Measurements from ENCODE around the gene OAS3.
"Not testable (repeated sequence)": the region's sequence is repeated elsewhere in the genome, so short reads cannot be mapped to it uniquely, and the experiment has no call there.

The OAS3 gene

GRCh38 chr12:112906712-112907414 lies 31.4 kb upstream of the OAS3 start, which contains the start of gene OAS1:
Gene OAS1, plus strand, starts transcription at chr12:112906962. Its CDS starts 78 bp downstream, at chr12:112907040.
- peak within 1 kb of the TSS; percentile 93 for H3K4me3 ChIP-seq (ENCODE audit: low read depth, low read length)
- H3K27ac ChIP-seq (ENCODE audit: low read depth, low read length) = peak within 1 kb of the TSS; percentile 82
- H2AFZ ChIP-seq (ENCODE audit: low read length, unreplicated experiment) = no peak within 1 kb of the TSS
- peaks cover 41% of the 10 kb centered on the region for H3K36me3 ChIP-seq (ENCODE audit: insufficient read depth, low read length)
- H3K79me2 ChIP-seq (ENCODE audit: control insufficient read depth, insufficient read depth, low read length, unreplicated experiment) = peaks cover 50% of the 10 kb centered on the region
- peaks cover 56% of the 10 kb centered on the region for H3K4me1 ChIP-seq (ENCODE audit: control insufficient read depth, insufficient read depth, low read length, unreplicated experiment)
- H3K27me3 ChIP-seq (ENCODE audit: insufficient read depth, low read length) = no peaks in the 10 kb centered on the region

DNA sequence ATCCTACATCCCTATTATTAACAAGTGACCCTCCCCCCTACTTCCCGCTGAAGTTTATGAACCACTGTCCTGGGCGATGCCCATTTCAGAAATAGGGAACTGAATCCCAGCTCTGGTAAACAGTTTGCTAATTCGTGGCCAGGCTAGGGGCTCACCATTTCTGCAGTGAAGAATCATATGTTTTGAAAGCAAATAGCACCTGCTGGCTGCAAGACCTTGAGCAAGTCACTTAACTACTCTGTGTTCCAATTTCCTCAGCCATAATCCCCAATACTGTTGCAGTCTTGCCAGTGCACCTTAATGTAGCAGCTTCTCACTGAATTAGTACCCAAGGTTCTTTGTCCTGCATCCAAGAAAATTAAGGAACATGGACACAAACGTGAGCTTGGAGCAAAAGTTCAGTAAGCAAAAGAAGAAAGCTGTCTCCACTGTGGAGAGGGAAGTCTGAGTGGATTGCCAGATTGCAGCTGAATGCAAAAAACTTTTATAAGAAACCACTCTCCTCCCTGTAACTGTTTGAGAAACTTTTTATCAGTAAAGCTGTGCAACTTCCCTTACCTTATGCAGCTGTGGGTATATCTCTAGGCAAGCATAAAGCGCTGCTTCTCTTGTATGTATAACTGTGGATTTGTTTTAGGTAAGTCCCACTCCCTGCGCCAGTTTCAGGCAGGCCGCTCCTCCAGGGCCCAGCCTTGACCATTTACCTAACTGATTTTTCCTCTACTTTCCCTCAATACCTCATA lies 30.7 kb upstream of the OAS3 start:
- H3K27ac ChIP-seq (ENCODE audit: low read depth, low read length) = peak overlapping the region; percentile 82

GRCh38 chr12:112908548-112908947 lies 29.7 kb upstream of the OAS3 start:
- peaks cover 66% of the 10 kb centered on the region for H3K79me2 ChIP-seq (ENCODE audit: control insufficient read depth, insufficient read depth, low read length, unreplicated experiment)
- H3K4me3 ChIP-seq (ENCODE audit: low read depth, low read length) = peak overlapping the region; percentile 93
- no peak overlapping the region for H2AFZ ChIP-seq (ENCODE audit: low read length, unreplicated experiment)
- H3K27ac ChIP-seq (ENCODE audit: low read depth, low read length) = no peak overlapping the region
- H3K36me3 ChIP-seq (ENCODE audit: insufficient read depth, low read length) = peaks cover 58% of the 10 kb centered on the region
- peaks cover 42% of the 10 kb centered on the region for H3K4me1 ChIP-seq (ENCODE audit: control insufficient read depth, insufficient read depth, low read length, unreplicated experiment)
- H3K27me3 ChIP-seq (ENCODE audit: insufficient read depth, low read length) = no peaks in the 10 kb centered on the region

More for the DNA sequence above, 30.7 kb upstream of the OAS3 start:
- H3K4me3 ChIP-seq (ENCODE audit: low read depth, low read length) = peak overlapping the region; percentile 93
- peaks cover 58% of the 10 kb centered on the region for H3K79me2 ChIP-seq (ENCODE audit: control insufficient read depth, insufficient read depth, low read length, unreplicated experiment)
- no peaks in the 10 kb centered on the region for H3K27me3 ChIP-seq (ENCODE audit: insufficient read depth, low read length)
- H2AFZ ChIP-seq (ENCODE audit: low read length, unreplicated experiment) = no peak overlapping the region
- H3K4me1 ChIP-seq (ENCODE audit: control insufficient read depth, insufficient read depth, low read length, unreplicated experiment) = peaks cover 52% of the 10 kb centered on the region
- peaks cover 48% of the 10 kb centered on the region for H3K36me3 ChIP-seq (ENCODE audit: insufficient read depth, low read length)

GRCh38 chr12:112909693-112910092 lies 28.6 kb upstream of the OAS3 start:
- peaks cover 31% of the 10 kb centered on the region for H3K4me1 ChIP-seq (ENCODE audit: control insufficient read depth, insufficient read depth, low read length, unreplicated experiment)

DNA sequence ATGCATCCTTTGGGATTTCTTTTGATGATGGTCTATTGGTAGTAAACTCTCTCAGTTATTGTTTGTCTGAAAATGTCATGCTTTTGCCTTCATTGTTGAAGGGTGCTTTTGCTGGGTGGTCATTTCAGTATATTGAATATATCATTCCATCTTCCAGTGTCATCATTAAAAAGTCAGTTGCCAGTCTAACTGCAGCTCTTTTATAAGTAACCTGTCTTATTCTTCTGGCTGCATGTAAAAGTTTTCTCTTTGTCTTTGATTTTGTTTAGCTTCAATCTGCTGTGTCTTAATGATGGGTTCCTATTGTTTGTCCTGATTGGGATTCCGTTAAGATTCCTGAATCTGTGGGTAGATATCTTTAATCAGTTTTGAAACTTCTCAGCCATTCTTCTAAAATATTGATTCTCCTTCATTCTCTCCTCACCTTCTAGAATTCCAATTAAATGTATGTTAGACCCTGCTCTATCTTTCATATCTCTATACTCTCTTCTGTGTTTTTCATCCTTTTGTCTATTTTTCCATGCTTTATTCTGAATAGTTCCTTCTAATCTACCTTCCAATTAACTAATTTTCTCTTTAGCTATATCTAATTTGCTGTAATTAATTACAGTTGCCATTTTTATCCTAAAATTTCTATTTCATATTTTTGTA lies 25.1 kb upstream of the OAS3 start:
- peaks cover 17% of the 10 kb centered on the region for H3K4me1 ChIP-seq (ENCODE audit: control insufficient read depth, insufficient read depth, low read length, unreplicated experiment)
- H3K79me2 ChIP-seq (ENCODE audit: control insufficient read depth, insufficient read depth, low read length, unreplicated experiment) = peaks cover 68% of the 10 kb centered on the region
- H3K27ac ChIP-seq (ENCODE audit: low read depth, low read length) = no peak overlapping the region
- no peaks in the 10 kb centered on the region for H3K27me3 ChIP-seq (ENCODE audit: insufficient read depth, low read length)
- peaks cover 93% of the 10 kb centered on the region for H3K36me3 ChIP-seq (ENCODE audit: insufficient read depth, low read length)
- no peak overlapping the region for H2AFZ ChIP-seq (ENCODE audit: low read length, unreplicated experiment)
- no peak overlapping the region for H3K4me3 ChIP-seq (ENCODE audit: low read depth, low read length)

More at GRCh38 chr12:112909693-112910092, 28.6 kb upstream of the OAS3 start:
- Histone ChIP-seq H3K27me3 (ENCODE audit: insufficient read depth, low read length) (no peaks in the 10 kb centered on the region), H3K36me3 (ENCODE audit: insufficient read depth, low read length) (peaks cover 64% of the 10 kb centered on the region), H2AFZ (ENCODE audit: low read length, unreplicated experiment) (no peak overlapping the region), H3K27ac (ENCODE audit: low read depth, low read length) (no peak overlapping the region), H3K4me3 (ENCODE audit: low read depth, low read length) (peak overlapping the region; percentile 93), H3K79me2 (ENCODE audit: control insufficient read depth, insufficient read depth, low read length, unreplicated experiment) (peaks cover 66% of the 10 kb centered on the region)

GRCh38 chr12:112913888-112914287 lies 24.4 kb upstream of the OAS3 start:
- H3K36me3 ChIP-seq (ENCODE audit: insufficient read depth, low read length) = peaks cover 93% of the 10 kb centered on the region
- peaks cover 10% of the 10 kb centered on the region for H3K4me1 ChIP-seq (ENCODE audit: control insufficient read depth, insufficient read depth, low read length, unreplicated experiment)
- H3K4me3 ChIP-seq (ENCODE audit: low read depth, low read length); H2AFZ ChIP-seq (ENCODE audit: low read length, unreplicated experiment); H3K27ac ChIP-seq (ENCODE audit: low read depth, low read length); H3K27me3 ChIP-seq (ENCODE audit: insufficient read depth, low read length): not testable (repeated sequence)
- peaks cover 61% of the 10 kb centered on the region for H3K79me2 ChIP-seq (ENCODE audit: control insufficient read depth, insufficient read depth, low read length, unreplicated experiment)

- Histone ChIP-seq H3K4me3 (ENCODE audit: low read depth, low read length) (no peak overlapping the region), H3K27ac (ENCODE audit: low read depth, low read length) (no peak overlapping the region), H3K79me2 (ENCODE audit: control insufficient read depth, insufficient read depth, low read length, unreplicated experiment) (peaks cover 39% of the 10 kb centered on the region), H3K4me1 (ENCODE audit: control insufficient read depth, insufficient read depth, low read length, unreplicated experiment) (no peaks in the 10 kb centered on the region), H3K36me3 (ENCODE audit: insufficient read depth, low read length) (peaks cover 85% of the 10 kb centered on the region), H3K27me3 (ENCODE audit: insufficient read depth, low read length) (no peaks in the 10 kb centered on the region), H2AFZ (ENCODE audit: low read length, unreplicated experiment) (no peak overlapping the region)
Measured at GRCh38 chr12:112916270-112916669, 22.0 kb upstream of the OAS3 start.

DNA sequence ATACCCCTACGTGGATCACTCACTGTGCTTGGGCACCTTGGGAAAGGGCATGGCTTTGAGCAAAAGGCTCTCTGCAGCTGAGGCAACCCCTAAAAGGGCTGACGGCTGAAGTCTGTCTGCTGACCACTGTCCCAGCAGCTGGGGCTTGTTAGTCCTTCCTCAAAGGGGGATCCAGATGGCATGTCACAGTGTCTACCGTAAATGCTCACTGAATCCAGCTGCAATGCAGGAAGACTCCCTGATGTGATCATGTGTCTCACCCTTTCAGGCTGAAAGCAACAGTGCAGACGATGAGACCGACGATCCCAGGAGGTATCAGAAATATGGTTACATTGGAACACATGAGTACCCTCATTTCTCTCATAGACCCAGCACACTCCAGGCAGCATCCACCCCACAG lies 19.2 kb upstream of the OAS3 start:
- Histone ChIP-seq H3K4me1 (ENCODE audit: control insufficient read depth, insufficient read depth, low read length, unreplicated experiment) (no peaks in the 10 kb centered on the region), H3K4me3 (ENCODE audit: low read depth, low read length) (no peak overlapping the region), H3K79me2 (ENCODE audit: control insufficient read depth, insufficient read depth, low read length, unreplicated experiment) (peaks cover 18% of the 10 kb centered on the region)

DNA sequence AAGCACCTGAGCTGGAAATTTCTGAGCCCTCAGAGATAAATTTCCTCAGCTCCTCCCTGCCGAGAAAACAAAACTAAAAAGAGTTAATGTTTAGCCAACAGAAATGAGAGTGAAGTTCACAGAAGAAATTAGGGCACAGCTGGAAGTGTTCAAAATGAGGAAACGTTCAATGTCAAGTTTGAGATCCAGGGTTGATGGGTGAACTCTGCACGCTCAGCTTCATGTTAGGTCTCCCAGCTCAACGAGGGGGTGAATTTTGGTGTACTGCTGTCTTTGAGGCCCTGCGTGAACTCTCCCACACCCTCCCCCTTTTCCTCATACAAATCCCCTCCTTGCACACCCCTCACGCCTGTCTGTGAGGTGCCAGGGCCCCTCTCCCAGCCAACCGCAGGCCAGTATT lies 13.3 kb upstream of the OAS3 start:
- no peaks in the 10 kb centered on the region for H3K79me2 ChIP-seq (ENCODE audit: control insufficient read depth, insufficient read depth, low read length, unreplicated experiment)
- no peak overlapping the region for H3K27ac ChIP-seq (ENCODE audit: low read depth, low read length)
- peaks cover 21% of the 10 kb centered on the region for H3K36me3 ChIP-seq (ENCODE audit: insufficient read depth, low read length)
- H3K27me3 ChIP-seq (ENCODE audit: insufficient read depth, low read length) = no peaks in the 10 kb centered on the region
- no peaks in the 10 kb centered on the region for H3K4me1 ChIP-seq (ENCODE audit: control insufficient read depth, insufficient read depth, low read length, unreplicated experiment)
- no peak overlapping the region for H2AFZ ChIP-seq (ENCODE audit: low read length, unreplicated experiment)
- H3K4me3 ChIP-seq (ENCODE audit: low read depth, low read length) = no peak overlapping the region

More for the DNA sequence above, 19.2 kb upstream of the OAS3 start:
- Histone ChIP-seq H2AFZ (ENCODE audit: low read length, unreplicated experiment) (no peak overlapping the region), H3K27me3 (ENCODE audit: insufficient read depth, low read length) (no peaks in the 10 kb centered on the region), H3K36me3 (ENCODE audit: insufficient read depth, low read length) (peaks cover 61% of the 10 kb centered on the region), H3K27ac (ENCODE audit: low read depth, low read length) (no peak overlapping the region)

- not testable (repeated sequence) for H3K4me3 ChIP-seq (ENCODE audit: low read depth, low read length); H3K4me1 ChIP-seq (ENCODE audit: control insufficient read depth, insufficient read depth, low read length, unreplicated experiment); H2AFZ ChIP-seq (ENCODE audit: low read length, unreplicated experiment); H3K79me2 ChIP-seq (ENCODE audit: control insufficient read depth, insufficient read depth, low read length, unreplicated experiment); H3K27me3 ChIP-seq (ENCODE audit: insufficient read depth, low read length); H3K27ac ChIP-seq (ENCODE audit: low read depth, low read length)
- peaks cover 14% of the 10 kb centered on the region for H3K36me3 ChIP-seq (ENCODE audit: insufficient read depth, low read length)
Measured at GRCh38 chr12:112926416-112927033, 11.7 kb upstream of the OAS3 start.
